Kidney epithelial cell (primary cell): ENCODE data around the gene DGLUCY. TPM values are rescaled to one million over a fixed set of nuclear protein-coding genes. Genes with fewer than 3 reads are reported as not detected.

Experiments
- DNase-seq: peaks from one replicate; pipeline ENCODE4 v3.0.0-alpha.2; 2010; ENCODE audit warnings: low read depth
- H3K27me3 ChIP-seq: 2 replicates; pipeline ENCODE4 v1.6.0; 2011; ENCODE audit warnings: low read length; ENCODE audit not compliant: control insufficient read depth, insufficient read depth
- H3K36me3 ChIP-seq: 2 replicates; pipeline ENCODE4 v1.5.1; 2011; ENCODE audit warnings: low read length; ENCODE audit not compliant: control insufficient read depth, insufficient read depth
- H3K4me3 ChIP-seq: 2 replicates; pipeline ENCODE4 v1.5.1; 2011; ENCODE audit warnings: low read depth, mild to moderate bottlenecking, control low read depth, low read length
- CTCF ChIP-seq: IDR thresholded peaks from 2 replicates; pipeline ENCODE4 v1.5.1; 2011; ENCODE audit warnings: mild to moderate bottlenecking, moderate library complexity, low read length, control low read depth, inconsistent platforms; ENCODE audit not compliant: insufficient read depth, poor library complexity, severe bottlenecking
- total RNA-seq: library from RNA; depleted of rRNA; stranded (reverse); fragments of >200 nt; gene quantifications from 2 replicates; pipeline ENCODE4 v1.2.3, GENCODE V29; 2015

The DGLUCY gene
- total RNA-seq, 1 donor from 2014 or later: 38.1 TPM

- Histone ChIP-seq H3K4me3 (no peak overlapping the region), H3K27me3 (peaks cover 11% of the 10 kb centered on the region)
- no peak for DNase-seq
Measured at GRCh38 chr14:91267965-91268437, 154.1 kb downstream of the DGLUCY start.

GRCh38 chr14:91269076-91269991, 155.5 kb downstream of the DGLUCY start:
- no peak overlapping the region for H3K4me3 ChIP-seq
- DNase-seq: no peak
- no peaks in the 10 kb centered on the region for H3K36me3 ChIP-seq
- TF ChIP-seq CTCF: no peak
- peaks cover 9% of the 10 kb centered on the region for H3K27me3 ChIP-seq

More at GRCh38 chr14:91267965-91268437, 154.1 kb downstream of the DGLUCY start:
- H3K36me3 ChIP-seq: no peaks in the 10 kb centered on the region
- no peak for TF ChIP-seq CTCF

- H3K4me3 ChIP-seq: no peak overlapping the region
- no peak for TF ChIP-seq CTCF
- H3K36me3 ChIP-seq: no peaks in the 10 kb centered on the region
- H3K27me3 ChIP-seq: peaks cover 1% of the 10 kb centered on the region
- DNase-seq: no peak
Measured at GRCh38 chr14:91270188-91270587, 156.3 kb downstream of the DGLUCY start.

GRCh38 chr14:91270619-91271018, 156.7 kb downstream of the DGLUCY start:
- TF ChIP-seq CTCF: no peak
- DNase-seq: no peak
- Histone ChIP-seq H3K36me3 (no peaks in the 10 kb centered on the region), H3K27me3 (no peaks in the 10 kb centered on the region), H3K4me3 (no peak overlapping the region)

GRCh38 chr14:91271639-91272038, 157.8 kb downstream of the DGLUCY start:
- no peak overlapping the region for H3K4me3 ChIP-seq
- no peak for DNase-seq
- no peaks in the 10 kb centered on the region for H3K27me3 ChIP-seq
- no peaks in the 10 kb centered on the region for H3K36me3 ChIP-seq
- TF ChIP-seq CTCF: no peak
